IPS DF 19.7 (cell line): ENCODE data around the gene FGD3.

ENCODE experiments used
- DNase-seq: peaks from one replicate; pipeline ENCODE4 v3.0.0-alpha.2; 2013; ENCODE audit warnings: low read depth, low spot score

The FGD3 gene

DNA sequence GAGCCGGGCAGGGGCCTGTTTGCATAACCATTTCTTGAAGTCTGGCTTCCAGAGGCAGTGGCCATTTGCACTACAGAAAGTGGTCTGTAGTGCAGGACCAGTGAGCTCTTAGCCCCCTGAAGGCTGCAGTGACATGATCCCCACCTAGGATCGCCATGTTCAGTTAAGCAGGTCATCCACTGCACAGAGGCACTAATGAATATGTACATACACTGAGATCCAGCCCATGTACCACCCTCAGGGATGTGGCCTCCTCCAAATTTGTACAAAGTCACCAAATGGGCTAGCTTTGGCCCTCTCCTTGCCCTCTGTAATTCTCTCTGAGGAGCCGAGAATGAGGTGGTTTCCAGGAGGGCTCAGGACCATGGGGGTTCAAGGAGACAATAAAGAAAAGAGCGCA lies 102.9 kb downstream of the FGD3 start:
- DNase-seq, result no peak

DNA sequence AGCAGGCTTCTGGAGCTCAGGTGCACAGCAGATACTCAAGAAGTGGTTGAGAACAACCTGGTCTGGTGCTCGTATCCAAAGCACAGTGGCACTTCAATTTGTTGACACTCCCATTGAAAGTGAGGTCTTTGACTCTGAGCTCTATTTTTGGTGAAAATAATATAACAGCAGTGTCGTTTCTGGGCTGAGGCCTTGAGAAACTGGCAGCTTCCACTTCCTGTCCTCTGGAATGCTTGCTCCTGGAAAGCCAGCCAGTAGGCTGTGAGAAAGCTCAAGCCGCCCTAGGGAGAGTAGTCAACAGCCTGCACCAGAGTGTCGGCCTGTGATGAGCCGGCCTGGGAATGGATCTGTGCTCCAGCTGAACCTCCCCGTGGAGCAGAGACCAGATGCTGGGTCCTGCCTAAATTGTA lies 104.4 kb downstream of the FGD3 start:
- DNase-seq, result no peak

DNA sequence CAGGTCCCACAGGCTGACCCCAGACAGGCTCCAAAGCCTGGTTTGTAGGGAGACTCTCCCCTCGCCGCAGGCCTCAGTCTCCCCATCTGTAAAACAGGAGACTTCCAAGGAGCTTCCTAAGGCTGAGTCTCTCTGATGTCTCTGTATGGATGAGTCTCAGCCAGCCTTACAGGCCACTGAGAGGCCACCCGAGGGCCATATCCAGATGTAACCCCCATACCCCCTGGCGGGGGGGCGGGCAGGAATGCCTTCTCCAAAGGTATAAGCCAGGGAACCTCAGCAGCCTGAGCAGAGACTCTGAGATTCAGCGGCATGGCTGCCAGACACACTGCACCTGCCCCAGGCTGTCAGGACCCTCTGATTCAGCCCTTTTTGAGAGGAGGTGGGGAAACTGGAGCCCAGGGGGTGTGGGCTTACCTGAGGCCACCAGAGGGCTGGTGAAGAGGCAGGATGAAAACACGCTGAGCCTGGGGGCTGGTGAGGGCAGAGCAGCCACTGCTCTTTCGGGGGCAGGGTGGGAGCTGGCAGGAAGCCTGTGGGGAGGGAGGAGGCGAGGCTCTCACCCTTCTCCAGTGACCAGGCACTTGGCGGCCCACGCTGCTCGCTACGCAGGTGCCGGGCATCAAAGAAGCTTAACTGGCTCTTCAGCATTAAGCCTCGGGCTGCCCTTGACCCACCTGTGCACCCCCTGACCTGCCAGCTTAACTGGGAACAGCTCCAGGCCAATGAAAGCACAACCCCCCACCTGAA lies 105.6 kb downstream of the FGD3 start:
- DNase-seq, result no peak

DNA sequence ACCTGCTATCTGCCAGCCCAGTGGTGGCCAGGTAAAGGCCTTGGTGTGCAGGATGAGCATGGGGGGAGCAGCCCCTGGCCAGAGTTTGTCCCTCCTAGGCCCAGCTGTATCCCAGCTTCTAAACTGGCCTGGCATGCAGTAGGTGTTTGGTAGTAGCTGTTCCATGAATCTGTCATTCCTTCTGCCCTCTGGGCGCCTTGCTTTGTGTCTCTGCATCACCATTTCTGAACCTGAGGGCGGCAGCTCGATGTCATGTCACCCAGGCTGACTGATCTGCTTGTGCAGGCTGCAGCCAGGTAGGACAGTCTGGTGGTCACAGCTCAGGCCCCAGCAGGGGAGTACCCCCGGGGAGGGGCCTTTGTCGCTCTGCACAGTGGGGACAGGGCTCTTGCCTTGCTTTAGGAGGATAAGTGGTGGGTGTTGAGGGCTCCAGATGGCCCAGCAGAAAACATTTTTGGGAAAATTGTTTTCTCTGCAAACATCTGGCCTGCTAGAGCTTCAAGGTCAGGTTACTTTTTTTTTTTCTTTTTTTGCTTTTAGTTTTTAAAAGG lies 106.5 kb downstream of the FGD3 start:
- no peak for DNase-seq

DNA sequence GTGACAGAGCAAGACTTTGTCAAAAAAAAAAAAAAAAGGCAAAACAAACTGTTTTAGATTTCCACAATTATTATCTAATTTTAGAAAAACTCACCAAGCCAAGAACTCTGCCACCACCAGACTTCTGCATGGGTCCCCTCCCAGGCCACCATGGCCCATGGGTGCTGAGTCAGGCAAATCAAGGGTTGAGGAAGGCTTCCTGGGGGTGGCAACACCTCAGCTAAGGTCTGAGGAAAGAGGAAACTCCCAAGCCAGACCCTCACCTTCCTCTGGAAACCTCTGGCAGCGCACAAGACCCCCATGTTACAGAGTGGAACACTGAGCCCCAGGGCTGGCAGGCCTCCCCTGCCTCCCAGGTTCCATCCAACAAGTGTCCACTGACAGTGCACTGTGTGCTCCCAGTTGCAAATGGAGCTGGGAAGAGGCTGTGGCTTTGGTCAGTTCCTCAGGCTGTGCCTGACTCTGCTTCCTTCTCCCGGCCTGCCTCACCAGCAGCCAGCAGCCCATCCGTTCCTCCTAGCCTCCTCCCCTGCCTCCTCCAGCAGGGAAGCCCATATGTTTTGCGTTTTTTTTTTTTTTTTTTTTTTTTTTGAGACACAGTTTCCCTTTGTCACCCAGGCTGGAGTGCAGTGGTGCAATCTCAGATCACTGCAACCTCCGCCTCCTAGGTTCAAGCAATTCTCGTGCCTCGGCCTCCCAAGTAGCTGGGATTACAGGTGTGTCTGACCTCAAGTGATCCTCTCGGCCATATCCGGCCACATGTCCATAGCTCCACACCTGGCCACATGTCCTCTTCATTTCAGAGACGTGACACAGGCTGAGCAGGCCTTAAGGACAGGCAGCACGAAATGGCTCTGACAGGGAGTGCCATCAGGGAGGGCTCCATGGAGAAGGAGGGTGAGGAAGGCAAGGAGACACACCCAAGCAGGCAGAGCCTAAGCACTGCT lies 107.7 kb downstream of the FGD3 start:
- DNase-seq, result no peak

DNA sequence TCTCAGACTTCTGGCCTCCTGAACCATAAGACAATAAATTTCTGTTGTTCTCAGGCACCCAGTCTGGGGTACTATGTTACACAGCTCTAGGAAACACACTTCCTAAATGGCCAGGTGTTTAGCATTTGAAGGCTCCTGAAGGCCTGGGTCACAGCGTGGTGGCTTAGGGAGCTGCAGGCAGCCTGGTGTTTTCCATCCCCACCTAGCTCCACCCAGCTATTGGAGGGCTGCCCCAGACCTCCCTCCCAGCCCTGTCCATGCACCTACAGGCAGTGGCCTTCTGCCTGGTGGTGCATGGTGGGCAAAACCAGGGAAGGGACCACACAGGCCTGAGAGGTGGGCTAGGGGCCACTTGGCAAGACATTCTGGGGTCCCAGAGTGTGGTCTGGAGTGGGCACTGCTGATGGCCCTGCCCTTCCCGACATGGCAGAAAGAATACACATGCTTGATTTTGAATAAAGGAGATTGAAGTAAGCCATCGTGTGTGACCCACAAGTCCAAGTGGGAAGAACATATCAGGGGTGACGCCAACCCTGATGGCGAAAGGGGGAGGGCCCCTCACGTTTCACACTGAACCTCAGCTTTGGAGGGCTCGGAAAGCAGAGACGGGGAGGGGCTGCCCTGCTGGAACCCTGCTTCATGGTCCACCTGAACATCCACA lies 109.8 kb downstream of the FGD3 start:
- no peak for DNase-seq

DNA sequence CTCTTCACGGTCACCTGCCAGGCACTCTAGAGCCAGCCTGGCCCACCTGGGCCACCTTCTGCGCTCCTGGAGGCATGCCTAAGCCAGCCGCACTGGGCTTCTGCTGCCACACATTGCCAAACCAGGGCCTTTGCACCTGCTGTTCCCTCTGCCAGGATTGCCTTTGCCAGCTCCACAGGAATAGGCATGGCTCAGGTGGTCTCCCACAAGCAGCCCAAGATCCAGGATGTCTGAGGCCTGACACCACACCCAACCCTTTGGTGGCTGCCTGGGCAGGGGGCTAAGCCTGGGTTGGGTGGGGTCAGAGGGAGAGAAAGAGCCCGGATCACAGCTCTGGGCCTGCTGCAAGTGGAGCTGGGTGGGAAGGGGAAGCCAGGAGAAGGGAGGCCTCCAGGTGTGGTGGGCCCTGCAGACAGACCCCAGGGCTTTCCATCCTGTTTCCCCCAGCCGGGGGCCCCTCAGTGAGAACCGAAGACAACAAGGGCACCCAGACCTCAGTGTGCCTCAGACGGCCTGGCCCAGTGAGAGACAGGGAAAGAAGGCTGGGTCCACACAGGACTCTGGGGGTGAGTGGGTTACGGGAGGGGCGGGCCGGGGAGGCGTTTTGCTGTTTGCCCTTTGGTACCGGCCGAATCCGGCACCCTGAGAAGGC lies 110.5 kb downstream of the FGD3 start:
- no peak for DNase-seq

DNA sequence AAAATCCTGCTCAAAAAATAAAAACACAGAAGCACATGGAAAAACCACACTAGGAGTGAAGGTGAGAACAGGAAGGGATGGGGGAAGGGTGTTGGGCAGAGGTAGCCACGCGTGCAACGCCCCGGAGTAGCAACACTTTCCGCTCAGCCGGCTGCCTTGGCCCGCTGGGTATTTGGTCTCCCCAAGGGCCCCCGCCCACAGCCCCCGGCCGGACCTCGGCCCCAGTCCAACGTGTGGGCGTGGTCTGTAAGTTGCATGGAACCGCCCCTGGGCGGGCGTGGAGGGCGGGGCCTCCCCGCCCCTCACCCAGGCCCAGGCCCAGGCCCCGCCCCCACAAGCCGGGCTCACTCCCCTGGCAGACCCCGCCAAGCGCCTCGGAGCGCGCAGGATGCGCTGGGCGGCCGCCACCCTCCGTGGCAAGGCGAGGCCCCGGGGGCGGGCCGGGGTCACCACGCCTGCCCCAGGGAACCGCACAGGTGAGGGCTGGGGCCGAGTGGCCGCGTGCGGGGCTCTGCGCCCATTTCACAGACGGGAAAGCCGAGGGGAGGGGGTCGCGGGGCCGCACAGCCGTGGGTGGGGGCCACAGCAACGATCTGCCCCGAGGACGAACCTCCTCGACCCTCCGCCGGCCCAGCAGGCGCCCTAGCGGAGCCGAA lies 111.2 kb downstream of the FGD3 start, which contains the start of gene SUSD3:
Gene SUSD3 (plus strand): TSS at position 347 of the 656 bp plus-strand sequence. CDS start 42 bp downstream, at position 389.
- DNase-seq, result no peak

DNA sequence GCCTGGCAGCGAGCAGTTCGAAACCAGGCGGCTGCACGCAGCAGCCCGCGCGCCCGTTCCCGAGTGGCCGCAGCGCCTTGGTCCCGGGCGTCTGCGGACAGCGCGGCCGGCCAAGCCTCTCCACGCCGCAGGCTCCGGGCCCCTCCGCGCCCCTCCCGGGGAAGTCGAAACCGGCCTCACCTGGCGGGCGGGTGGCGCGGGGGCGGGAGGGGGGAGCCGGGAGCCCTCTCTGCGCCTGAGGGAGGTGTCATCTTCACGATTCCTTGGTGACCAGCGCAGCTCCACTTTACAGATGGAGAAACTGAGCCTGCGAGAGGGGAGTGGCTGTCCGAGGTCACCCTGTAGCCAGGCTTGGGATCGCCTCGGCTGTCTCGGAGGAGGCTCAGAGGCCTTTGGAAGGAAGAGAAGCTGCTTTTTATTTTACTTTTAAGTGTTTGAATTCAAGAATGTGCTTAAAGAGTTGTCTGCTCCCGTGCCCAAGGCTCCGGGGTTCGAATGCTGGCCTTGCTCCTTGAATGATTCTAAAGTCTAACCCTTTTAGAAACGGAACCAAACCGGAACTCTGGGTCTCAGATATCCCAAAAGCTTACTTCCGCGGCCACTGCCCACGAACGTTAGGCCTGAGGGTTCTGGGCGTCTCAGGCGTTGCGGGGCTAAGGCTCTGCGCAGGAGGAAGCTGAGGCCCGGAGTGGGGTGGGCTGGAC lies 111.8 kb downstream of the FGD3 start:
- no peak for DNase-seq

DNA sequence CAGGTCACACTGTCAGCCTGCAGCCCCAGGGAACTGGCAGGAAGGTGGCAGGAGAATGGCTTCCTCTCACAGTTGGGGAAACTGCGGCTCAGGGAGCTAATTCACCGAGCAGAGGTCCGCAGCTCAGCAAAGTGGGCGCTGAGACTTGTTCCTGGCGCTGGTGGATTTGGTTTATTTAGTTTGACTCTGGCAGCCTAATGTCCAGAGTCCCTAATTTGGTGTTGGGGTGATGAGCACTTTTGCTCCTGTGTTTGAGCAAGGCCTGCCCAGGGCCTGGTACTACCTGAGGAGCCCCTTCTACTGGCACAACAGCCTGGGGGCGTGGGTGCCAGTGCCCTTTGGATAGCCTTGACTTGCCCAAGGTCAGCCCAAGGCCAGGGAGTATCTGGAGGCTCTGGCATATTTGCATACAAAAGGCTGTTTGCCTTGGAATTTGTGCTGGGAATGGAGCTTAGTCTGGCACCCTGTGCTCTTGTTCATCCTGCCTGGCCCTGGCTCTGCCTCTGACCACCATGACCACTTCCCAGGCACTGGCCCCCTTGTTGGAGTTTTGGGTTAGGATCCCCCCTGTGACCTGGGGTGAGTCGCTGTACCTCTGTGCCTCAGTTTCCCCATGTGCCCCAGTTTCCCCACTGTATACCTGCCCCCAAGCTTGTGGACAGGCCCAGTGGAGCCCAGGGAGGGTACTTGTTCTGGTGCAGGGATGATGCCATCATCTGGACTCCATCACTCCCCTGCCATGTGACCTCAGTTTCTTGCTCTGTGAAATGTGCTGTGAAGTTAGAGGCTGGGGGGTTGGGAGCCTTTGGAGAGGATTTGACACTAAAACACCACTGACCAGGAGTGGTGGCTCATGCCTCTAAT lies 112.6 kb downstream of the FGD3 start:
- no peak for DNase-seq

DNA sequence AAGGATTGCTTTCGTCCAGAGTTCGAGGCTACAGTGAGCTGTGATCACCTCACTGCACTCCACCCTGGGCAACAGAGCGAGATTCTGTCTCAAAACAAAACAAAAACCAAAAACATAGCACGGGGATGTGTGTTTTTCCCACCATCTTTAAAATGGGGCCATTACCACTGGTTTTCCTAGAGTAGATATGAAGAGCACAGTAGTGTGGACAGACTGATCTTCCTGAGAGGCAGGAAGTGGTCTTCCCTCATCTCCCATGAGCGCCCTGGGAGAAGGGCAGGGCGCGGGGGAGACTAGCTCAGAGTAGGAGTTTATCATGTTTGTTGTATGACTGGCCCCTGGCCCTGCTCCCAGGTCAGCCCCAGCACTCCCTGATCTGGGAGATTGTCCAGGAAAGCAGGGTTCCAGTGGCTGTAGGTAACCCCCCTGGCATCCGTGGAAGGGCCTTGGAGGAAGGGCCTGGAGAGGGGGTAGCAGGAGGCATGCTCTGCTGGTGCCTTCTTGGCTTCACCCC lies 113.5 kb downstream of the FGD3 start:
- no peak for DNase-seq

DNA sequence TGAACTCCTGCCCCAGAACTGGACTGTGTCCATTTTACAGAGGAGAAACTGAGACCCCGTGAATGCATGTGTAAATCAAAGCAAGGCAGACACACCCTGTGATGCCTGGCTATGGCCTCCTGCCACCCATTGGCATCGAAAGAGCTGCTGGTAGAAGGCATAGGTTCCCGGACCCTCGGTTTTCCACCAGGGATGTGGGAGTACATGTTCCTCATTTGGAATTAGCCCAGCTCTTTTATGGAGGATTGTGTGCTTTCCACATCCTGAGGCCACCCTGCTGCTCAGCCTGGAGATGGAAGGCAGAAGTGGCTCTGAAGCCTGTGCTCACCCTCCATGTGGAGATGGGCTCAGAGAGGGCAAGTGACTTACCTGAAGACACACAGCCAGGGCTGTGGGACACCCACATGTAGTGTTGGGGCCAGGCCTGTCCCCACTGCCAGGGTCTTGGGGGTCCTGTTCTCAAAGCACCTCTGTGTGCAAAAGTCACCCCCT lies 114.0 kb downstream of the FGD3 start:
- DNase-seq, result no peak

DNA sequence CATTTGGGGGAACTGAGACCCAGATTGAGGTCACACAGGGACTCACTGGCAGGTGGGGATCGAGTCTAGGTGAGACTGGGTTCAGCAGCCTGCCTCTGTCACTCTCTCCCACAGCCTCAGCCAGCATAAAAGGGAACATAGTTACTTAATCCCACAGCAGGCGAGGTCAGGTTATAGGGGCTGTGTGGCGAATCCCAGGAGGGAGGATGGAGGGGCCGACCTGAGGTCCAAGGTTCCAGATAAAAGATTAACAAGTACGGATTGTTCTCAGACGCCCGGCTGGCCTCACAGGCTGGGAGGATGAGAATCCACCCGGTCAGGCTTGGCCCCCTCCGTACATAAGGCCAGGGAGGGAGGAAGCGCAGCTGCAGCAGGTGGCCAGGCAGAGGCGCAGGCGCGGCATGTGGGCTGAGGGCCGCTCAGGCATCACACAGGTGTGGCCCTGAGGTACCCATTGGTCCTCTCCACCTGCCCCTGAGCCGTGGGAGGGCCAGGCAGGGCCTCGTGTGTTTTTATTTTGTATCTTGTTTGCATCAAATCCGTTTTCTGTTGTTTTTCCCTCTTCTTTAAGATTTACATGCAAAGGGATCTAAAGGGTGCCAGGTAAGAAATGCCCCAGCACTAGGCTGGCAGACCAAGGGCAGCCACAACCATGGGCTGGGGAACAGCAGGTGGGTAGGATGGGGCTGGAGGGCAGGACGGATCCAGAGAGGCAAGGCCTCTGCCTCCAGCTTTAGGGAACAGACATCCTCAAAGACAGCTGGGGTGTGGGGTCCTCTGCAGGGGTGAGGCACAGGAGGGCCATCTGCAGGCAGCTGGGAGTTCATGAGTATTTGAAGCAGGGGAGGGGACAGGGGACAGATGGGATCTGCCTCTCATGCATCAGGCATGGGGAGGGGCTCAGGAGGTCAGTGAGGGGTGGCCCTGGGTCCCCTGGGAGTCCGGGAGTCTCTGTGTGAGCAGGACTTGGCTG lies 114.8 kb downstream of the FGD3 start:
- no peak for DNase-seq

DNA sequence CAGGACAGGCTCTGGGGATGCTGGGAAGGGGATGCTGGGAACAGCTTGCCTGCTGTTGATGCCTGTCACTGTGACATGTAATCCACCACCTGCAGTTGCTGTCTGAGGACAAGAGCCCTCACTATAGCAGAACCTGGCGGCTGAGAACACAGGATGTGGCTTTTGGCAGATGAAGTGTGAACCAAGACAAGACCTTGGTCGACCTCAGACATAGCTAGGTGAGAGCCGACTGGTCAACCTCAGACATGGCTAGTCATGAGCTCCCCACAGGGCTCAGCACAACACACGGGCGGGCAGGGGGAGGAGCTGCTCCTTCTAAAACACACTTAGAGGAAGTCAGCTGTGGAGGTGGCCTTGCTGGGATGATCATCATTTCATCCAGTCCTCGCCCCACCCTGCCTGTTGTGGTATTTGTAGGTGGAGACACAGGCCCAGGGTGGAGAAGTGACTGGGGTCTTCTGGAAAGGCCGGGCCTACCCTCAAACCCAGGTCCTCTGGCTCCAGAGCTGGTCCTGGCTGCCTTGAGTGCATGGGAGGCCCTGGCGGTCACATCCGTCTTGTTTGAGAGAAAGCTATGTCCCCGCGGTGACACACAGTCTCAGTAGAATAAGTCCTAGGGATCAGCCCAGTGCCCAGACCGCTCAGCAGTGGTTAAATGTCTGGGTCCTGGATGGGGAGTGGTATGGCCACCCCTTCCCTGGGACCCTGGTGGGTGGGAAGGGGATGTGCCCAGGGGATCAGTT lies 117.2 kb downstream of the FGD3 start:
- no peak for DNase-seq

DNA sequence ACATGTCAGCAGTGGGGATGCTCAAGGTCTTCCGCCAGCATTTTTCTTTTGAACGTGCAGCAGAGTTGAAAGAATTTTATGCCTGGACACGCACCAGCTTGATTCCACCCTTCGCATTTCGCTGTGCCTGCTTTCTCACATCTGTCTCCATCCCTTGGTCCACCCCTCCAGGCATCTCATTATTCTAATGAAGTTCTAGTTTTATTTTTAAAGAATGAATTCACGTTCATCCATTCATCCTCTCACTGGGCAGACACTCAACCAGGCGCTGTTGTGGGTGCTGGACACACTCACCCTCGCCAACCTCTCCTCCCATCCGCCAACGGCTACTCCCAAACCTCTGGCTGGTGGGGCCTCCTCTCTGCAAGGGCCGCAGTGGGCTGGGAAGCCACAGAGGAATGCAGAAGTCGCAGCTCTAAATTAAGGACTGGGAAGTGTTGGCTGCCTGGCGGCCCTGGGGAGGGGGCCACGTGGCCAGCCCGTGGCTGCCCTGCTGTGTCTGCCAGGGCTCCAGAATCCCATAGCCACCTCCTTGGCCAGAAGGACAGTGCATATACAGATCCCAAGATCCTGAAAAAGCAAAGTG lies 117.9 kb downstream of the FGD3 start:
- no peak for DNase-seq

DNA sequence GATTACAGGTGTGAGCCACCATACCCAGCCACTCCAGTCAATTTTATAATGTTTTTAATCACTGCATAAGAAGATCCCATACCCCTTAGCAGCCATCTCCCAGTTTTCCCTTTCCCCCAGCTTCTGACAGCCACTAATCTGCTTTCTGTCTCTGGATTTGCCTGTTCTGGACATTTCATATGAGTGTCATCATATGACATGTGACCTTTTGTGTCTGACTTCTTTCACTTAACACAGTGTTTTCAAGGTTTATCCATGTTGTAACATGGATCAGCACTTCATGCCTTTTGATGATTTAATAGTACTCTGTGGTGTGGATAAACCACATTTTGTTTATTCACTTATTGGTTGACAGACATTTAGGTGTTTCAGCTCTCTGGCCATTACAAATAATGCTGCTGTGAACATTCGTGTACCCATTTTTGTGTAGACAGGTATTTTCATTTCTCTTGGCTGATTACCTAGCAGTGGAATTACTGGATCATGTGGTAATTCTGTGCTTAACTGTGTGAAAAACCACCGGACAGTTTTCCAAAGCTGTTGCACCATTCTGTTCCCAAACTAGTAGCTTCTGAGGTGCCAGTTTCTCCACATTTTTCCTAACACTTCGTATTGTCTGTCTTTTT lies 119.8 kb downstream of the FGD3 start:
- DNase-seq, result no peak
